HS-27A (cell line): ENCODE results near the gene CYP2D6.
"Not testable (repeated sequence)": the region's sequence is repeated elsewhere in the genome, so short reads cannot be mapped to it uniquely, and the experiment has no call there.

Source experiments
- DNase-seq: peaks from one replicate; pipeline ENCODE4 v3.0.0-alpha.2; 2012; ENCODE audit warnings: low read depth, missing footprints

Gene CYP2D6

DNA sequence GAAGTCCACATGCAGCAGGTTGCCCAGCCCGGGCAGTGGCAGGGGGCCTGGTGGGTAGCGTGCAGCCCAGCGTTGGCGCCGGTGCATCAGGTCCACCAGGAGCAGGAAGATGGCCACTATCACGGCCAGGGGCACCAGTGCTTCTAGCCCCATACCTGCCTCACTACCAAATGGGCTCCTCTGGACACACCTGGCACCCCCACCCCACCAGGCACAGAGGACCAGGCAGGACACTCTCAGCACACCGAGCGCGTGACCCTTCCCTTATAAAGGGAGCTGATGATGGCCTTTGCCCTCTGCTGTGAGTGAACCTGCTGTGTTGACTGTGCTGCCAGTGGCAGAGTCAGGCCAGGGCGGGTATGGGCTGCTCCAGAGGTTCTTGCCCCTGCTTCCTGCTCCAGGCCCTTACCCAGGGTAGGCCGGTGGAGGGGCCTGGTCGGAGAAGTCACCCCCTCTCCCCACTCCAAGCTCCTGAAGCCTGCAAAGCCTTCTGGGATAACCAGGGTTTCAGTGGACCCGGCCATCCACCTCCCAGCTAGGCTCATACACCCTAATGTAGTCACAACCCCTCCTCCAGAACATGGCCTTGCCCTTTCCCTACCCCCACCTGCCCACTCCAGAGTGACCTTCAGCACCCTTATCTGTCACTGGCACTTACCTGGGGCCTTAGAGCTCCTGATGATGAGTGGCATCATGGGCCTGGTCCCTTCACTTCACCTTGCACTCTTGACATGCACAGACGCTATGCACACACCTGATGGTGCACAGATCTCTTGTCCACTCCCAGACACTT is at the start of gene CYP2D6:
Gene CYP2D6 (minus strand): TSS at position 172 of the 793 bp plus-strand sequence. CDS start 19 bp downstream, at position 153.
- DNase-seq, result not testable (repeated sequence)

DNA sequence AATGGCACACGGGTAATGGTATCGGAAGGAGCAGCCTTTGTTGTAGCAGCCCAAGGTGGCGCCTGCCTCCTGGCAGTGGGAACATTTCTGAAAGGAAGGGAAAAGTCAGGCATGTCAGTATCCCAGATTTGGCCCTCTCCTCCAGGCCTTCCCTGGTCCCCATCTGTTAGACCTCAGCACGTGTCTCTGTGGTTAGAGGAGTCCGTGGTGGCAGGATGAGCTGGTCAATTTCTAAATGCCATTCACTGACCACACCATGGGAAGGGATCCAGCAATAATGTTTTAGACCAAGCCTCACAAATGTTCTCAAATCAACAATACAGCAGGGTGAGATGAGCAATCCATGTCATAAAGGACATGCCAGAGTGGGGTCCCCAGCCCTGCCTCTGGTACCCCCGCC is 49.0 kb upstream of the CYP2D6 start:
- peak; percentile 69 for DNase-seq

DNA sequence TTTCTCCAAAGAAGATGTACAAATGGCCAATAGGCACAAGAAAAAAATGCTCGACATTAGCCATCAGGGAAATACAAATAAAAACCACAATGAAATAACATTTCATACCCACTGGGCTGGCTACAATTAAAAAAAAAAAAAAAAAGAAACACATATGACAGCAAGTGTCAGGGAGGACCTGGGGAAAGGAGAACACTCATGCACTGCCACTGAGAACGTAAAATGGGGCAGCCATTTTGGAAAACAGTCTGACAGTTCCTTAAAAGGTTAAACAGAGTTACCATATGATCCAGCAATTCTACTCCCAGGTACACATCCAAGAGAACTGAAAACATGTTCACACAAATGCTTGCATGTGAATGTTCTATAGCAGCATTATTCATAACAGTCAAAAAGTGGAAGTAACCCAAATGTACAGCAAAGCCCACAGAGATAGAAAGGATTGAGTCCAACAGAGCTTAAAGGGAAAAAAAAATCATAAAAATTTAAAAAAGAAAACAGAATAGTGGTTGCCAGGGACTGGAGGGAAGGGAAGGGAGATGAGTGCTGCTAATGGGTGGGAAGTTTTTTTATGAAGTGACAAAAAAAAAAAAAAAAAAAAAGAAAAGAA is 48.4 kb upstream of the CYP2D6 start:
- no peak for DNase-seq

DNA sequence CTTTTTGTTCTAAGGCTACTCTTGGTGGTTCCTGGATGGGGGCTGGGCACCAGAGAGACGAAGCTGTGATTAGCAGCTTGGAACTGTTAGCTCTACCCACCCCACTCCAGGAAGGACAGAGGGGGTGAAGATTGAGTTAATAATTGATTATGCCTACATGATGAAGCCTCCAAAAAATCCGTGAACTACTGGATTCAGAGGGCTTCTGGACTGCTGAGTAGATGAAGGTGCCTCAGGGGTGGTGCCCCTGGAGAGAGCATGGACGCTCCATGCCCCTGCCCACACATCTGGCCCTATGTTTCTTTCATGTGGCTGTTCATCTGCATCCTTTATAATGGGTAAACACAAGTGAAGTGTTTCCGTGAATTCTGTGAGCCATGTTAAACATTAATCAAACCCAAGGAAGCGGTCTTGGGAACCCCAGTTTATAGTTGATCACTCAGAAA is 47.3 kb upstream of the CYP2D6 start:
- DNase-seq, result no peak

DNA sequence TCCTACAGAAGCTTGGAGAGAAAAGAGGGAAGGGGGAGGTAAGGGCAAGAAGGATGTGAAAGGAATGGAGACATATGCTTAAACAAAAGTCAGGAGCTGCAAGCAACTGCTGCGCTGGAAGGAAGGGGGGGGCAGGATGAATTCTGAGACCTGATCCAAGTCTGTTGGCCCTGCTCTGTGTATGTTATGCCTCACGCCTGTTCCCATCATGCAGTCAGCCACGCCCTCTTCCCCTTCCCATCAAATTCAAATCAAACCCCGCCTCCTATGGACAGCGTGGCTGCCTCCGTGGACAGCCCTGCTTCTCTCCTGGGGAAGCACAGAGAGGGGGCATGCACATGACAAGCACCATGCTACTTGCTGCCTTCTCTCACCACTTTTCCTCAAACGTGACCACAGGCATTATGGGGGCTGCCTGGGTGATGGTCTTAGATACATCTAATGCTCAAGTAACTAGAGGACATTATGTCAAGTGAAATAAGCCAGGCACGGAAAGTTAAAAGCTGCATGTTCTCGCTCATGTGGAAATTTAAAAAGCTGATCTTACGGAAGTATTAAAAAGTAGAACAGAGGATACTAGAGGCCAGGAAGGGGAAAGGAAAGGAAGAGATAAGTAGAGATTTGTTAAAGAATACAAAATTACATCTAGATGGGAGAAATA is 45.8 kb upstream of the CYP2D6 start:
- DNase-seq, result no peak

DNA sequence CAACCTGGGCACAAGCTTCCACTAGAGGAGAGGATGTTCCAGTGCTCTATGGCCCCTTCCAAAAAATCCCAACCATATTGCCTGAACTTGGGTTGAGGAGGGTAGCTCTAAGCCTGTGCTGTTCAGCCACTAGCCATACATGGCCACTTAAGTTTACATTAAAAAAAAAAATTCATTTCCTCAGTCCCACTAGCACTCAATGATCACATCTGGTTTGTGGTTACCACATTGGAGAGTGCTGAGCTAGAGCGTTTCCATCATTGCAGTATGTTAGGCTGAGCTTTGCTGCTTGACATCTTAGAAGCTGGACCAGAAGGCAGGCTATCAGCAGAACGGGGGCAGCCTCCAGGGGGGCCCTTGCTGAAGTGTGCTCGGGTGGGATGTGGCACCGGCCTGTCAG is 43.5 kb upstream of the CYP2D6 start:
- no peak for DNase-seq

DNA sequence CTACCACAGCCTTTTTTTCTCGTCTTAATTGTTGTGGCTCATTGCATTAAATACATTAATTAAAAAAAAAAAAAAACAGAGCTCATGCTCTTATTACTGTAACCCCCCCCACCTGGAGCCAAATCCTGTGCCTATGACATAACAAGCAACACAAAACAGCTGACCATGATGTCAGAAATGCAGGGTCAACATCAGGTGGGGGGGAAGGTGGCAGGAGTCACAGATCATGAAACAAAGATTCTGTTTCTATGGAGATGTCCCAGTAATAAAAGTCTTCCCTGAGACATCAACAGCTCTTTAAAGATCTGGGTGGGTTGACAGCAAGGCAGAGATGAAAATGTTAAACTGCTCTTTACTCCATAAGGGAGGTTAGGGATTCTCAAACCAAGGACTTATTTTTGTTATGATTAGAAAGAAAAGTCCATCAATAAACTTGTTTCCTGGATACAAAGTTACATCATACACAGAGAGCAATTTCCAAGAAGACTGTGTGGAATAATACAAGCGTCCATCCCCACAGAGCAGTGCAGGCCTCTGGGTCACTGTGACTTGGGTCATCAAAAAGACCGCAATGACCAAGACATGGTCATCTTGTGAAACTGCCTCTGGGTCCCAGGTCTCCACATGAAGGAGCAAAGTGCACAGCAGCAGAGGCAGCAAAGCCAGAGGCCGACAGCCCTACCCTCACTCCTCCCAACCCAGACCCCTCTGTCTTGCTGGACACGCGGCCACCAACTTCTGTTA is 42.7 kb upstream of the CYP2D6 start:
- no peak for DNase-seq

DNA sequence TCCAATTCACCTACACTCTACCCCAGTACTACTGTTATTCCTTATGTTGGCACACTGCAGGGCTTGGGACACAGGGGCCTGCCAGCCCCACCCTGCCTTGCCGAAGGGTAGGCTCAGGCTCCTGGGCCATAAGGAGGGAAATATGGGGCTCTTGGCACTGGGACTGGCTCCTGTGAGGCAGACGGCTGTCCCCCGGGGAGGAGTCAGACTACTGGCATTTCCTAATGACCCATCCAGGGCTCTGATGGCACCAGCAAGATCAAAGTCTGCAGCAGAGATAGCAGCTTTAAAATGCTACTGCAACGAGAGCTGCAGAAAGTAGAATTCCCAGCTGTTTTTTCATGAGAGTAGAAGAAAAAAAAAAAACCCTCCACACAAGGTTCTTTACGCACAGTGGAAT is 42.2 kb upstream of the CYP2D6 start:
- no peak for DNase-seq

DNA sequence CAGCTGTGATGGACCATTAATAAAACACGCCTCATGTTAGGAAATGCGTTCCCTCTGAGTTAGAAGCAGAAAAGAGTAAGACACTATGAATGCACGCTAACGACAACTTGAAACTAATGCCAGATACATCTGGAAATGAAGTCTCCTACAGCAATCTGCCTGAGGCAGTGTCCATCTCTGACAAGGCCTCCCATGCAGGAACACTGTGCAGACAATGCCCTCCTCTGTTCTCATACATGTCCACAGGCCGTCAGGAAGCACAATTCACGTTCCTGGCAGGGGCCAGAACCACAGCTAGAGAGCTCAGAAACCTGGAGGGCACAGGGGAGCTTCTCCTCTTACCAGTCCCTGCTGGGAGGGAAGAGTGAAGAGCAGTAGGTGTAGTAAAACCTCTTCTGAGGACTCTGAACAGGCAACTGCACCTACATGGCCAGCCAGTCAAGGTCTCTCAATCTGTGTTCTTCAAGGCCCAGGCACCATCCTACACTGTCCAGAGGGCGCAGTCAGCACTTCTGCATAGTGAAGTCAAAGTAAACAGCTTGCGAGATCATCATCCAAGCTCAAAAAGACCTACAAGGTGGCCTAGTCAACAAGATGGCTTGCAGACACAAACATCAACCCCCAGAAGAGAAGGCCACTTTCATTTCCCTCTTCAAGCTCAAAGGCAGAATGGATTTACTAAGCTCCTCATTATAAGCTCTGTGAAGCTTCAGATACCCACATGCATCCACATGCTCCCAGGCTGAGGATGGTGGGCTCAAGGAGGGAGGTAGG is 41.5 kb upstream of the CYP2D6 start:
- no peak for DNase-seq

DNA sequence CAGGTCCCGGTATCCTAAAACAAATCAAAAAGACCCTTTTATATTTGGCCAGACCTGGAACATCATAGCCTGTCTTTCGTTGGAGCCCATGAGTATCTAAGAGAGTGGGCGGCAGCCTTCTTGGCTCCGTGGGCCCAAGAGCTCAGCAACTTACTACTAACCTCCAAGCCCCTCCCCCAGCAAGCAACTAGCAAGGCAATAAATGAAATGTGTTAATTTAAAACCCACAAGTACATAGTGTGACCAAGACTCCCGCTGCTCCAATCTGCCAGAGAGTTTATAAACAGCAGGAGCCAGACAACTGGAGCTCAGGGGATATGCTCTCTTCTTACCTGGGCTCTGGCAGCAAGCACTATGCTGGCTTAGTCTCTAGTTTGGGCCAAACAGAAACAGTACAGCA is 40.8 kb upstream of the CYP2D6 start:
- no peak for DNase-seq

DNA sequence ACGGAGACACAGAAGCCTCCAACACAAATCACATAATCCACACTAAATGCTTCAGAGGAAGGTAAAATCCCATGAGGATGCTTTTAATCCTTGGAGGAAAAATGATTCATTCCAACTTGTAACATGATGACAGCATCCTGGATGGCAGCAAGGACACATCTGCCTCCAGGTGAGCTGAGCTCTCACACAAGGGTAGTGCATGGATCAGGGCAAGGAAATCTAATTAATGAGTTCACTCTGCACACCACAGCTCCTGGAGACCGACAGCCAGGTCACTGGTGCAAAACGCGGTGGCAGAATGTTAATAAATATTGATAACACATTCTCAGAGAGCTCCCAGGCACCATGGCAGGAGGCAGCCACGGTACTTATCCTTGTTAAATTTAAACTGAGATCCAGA is 40.3 kb upstream of the CYP2D6 start:
- no peak for DNase-seq

DNA sequence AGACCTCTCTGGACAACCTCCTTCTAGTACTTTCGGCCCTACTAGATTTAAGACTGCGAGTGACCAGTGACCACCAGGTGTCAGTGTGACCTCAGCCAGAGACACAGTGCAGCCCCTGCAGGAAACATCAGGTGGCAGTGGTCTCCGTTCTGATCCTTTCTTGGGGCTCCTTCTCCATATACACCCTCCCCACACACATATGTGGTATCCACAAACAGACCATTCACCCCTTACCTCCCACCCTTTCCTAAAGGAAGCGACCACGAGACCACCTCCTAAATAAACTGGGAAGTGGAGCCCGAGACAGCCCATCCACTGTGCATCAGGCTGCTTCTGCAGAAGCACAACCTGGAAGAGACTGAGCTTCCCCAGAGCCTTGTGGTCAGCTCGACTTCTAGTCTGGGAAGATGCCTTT is 38.5 kb upstream of the CYP2D6 start:
- peak; percentile 35 for DNase-seq

DNA sequence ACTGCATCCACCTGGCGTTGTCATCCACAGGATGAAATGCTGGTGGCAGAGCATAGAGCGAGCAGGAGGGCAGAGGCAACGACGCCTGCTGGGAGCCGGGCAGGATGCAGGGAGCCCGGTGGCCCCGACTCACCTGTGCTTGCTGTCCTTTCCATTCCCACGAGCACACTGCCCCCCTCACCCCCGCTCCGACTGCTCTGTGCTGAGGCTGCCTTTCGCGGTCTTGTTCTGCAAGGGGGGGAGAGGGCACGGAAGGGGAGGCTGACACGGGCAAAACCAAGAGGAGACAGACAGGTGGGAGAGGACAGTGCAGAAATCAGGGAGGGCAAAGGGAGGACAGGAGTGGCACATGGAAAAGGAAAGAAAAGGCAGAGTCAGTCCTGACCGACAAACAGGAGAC is 37.9 kb upstream of the CYP2D6 start:
- no peak for DNase-seq

DNA sequence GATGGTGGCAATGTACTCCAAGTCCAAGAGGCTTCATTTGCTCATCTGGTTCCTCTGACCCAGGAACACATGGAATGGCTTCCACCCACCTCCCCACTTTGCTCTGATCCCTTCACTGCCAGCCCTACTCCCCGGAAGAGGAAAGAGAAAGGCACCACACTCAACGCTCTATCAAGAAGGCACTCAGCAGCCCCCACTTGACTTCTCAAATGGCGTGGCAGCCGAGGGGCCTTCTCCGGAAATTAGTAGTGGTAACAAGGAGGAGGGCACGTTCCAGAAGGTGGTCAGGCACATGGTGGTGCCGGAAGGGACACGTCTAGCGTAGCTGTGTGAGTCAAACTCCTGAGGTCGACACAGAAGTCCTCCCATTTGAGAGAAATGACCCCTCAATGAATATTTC is 36.5 kb upstream of the CYP2D6 start:
- DNase-seq, result no peak

DNA sequence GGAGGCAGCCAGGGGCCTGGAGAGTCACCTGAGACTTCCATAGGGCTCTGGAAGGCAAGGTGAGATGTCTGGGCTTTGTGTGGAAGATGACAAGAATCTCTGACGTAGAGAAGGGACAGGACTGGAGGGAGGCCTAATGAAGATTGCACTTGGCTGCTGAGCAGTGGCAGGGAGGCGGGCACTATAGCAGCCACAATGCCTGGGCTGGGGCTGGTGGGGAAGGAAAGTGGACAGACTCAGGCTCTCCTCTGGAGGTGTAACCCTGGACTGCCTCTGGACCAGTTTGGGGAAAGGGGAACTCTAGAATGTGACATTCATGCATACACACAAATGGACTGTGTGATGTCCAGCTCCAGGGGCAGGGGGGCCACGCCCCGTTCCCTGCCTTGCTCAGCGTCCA is 34.3 kb upstream of the CYP2D6 start:
- DNase-seq, result no peak

DNA sequence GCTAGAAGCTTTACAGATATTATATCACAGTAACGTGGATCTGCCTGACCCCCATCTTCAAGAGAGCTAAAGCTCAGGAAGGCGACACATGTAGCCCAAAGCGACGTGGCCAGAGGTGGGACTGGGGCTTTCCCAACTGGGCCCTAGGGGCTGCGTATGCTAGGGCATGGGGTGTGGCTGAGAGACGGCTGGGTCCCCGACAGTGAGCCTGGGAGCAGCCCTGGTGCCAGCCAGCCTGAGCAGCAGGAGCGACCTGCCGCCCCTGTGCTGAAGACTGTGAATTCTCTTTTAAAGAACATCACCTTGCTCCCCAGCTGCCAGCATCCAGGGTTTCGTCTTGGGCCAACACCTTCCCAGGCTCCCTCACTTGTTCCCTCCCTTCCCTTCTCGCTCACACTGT is 32.9 kb upstream of the CYP2D6 start:
- DNase-seq, result no peak

DNA sequence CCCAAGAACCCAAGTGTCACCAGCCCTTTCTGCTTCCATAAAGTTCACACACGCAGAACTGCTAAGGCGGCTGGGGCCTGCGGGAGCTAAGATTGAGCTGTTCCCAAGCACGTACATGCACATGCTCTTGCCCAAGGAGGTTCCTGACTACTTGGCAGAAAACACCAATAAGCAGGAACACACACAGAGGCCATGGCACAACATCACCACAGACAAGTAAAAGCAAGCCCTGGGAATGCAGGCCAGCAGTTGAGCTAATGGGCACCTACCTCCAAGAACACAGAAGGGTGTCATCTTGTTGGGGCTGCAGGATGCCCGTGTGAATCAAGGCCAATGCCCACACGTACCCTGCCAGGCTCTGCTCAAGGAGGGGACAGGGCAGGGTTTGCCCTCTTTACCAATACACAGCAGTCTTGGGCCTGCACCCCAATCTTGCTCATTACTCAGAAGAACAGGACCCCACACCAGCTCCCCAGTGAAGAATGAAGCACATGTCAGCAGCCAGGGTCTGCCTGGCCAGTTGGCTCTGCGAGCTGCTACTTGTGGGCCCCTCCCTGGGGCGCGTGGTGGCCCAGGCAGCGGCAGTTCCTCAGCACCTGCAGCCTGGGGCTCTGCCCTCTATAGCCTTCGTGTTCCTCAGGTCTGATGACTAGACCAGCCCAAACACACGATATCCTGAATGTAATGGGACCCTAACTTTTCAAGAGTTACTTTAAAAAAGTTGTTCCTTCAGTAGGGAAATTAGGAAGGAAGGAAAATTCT is 32.3 kb upstream of the CYP2D6 start:
- DNase-seq, result no peak

DNA sequence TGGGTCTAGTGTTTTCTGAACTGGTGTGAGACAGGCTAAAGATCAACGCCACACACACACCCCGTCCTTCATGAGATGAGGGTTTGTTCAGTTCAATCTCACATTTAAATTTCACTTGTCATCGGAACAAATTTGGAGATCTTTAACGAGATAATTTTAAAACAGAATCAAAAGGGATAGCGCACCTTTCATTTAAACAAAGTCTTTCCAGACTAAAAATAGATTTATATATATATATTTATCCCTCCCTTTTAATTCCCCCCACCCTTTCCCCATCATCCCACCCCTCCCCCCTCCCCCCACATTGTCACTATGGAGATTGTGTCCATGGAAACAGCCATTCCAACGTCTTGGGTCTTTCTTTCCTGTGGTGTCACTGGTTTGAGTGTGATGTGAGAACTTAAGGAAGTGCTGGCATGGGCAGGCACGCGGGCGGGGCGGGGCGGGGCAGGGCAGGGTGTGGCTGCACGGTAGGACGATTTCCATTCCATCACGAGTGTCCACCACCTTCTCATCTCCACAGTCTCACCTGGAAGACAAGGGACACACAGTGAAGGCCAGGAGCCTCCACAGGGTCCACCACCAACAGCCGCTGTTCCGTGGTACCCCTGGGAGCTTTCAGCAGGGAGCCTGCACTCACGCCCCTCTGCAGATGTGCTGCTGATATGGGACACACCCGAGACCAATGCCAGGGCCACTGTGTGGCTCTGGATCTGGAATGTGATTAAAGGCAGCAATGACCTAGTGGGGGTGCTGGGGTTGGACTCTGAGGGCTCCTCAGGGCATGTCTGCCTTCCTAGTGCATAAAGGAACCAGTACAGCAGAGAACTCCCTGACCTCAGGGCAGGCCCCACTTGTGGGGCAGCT is 30.5 kb upstream of the CYP2D6 start:
- no peak for DNase-seq

DNA sequence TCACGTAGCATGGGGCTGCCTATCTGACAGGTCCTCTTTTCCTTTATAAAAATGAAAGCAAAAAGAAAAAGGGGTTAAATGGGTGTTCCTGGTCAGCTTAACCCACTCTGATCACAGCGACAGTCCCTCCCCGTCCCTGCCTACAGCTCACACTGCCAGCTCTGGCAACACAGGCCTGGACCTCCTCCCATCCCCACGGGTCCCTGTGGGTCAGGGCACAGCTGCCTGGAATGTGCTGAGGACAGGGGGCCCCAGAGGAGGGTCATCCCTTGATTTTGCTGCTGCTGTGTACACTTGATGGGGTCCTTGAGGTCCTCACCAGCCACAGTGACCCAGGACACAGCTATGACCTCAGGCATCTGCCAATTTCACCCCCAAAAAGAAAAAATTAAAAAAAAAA is 29.6 kb upstream of the CYP2D6 start:
- no peak for DNase-seq
